ENCODE data around the gene OR5AK2. TPM values are rescaled to one million over a fixed set of nuclear protein-coding genes. Genes with fewer than 3 reads are reported as not detected.
"Not testable (repeated sequence)": the region's sequence is repeated elsewhere in the genome, so short reads cannot be mapped to it uniquely, and the experiment has no call there.

OR5AK2 gene, protein sequence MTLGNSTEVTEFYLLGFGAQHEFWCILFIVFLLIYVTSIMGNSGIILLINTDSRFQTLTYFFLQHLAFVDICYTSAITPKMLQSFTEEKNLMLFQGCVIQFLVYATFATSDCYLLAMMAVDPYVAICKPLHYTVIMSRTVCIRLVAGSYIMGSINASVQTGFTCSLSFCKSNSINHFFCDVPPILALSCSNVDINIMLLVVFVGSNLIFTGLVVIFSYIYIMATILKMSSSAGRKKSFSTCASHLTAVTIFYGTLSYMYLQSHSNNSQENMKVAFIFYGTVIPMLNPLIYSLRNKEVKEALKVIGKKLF
- not detected for polyA plus RNA-seq

DNA sequence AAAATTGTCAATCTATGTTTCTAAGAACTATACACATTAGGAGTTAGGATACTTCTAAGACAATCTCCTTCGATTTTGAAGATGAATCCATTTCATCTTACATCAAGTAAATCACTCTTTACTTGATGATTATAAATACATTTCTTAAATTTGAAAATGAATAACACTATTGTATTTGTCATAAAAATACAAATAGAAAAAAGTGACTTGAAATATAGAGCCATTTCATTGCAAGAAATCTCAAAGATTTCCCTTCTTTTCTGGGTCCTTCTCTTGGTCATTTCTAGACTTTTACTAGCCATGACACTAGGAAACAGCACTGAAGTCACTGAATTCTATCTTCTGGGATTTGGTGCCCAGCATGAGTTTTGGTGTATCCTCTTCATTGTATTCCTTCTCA, at the start of gene OR5AK2:
Gene OR5AK2, plus strand, starts transcription at position 301 of the 400 bp plus-strand sequence. Its CDS starts 0 bp downstream, at position 301.
- H3K27ac ChIP-seq (ENCODE audit: low read depth in 2 of 2, low read length in 1 of 2) = no peak within 1 kb of the TSS
- no peaks in the 10 kb centered on the region for H3K27me3 ChIP-seq (ENCODE audit: control insufficient read depth in 1 of 2, insufficient read depth in 2 of 2, low read length in 2 of 2)
- no peak within 1 kb of the TSS for H3K4me3 ChIP-seq (ENCODE audit: low read depth in 1 of 2, low read length in 2 of 2)
- no peaks in the 10 kb centered on the region for H3K4me1 ChIP-seq (ENCODE audit: control insufficient read depth in 2 of 2, insufficient read depth in 2 of 2, low read length in 1 of 2)
- no peaks in the 10 kb centered on the region for H3K36me3 ChIP-seq (ENCODE audit: control insufficient read depth in 2 of 2, insufficient read depth in 2 of 2, low read length in 1 of 2)
- peaks cover 0 to 1% of the 10 kb centered on the region in 2 donors for H3K9me3 ChIP-seq (ENCODE audit: control insufficient read depth in 2 of 2, insufficient read depth in 1 of 2, low read depth in 1 of 2, low read length in 1 of 2)
- 73 to 78% methylated on average over 1 of the region's 1 CpG for WGBS, 2 donors

DNA sequence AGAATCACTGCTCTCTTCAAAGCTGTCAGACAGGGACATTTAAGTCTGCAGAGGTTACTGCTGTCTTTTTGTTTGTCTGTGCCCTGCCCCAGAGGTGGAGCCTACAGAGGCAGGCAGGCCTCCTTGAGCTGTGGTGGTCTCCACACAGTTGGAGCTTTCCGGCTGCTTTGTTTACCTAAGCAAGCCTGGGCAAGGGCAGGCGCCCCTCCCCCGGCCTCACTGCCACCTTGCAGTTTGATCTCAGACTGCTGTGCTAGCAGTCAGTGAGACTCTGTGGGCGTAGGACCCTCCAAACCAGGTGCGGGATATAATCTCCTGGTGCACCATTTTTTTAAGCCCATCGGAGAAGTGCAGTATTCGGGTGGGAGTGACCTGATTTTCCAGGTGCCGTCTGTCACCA, 43.2 kb upstream of the OR5AK2 start:
- not testable (repeated sequence) for H3K4me3 ChIP-seq (ENCODE audit: low read depth in 1 of 2, low read length in 2 of 2); H3K27me3 ChIP-seq (ENCODE audit: control insufficient read depth in 1 of 2, insufficient read depth in 2 of 2, low read length in 2 of 2); H3K4me1 ChIP-seq (ENCODE audit: control insufficient read depth in 2 of 2, insufficient read depth in 2 of 2, low read length in 1 of 2); H3K27ac ChIP-seq (ENCODE audit: low read depth in 2 of 2, low read length in 1 of 2); H3K9me3 ChIP-seq (ENCODE audit: control insufficient read depth in 2 of 2, insufficient read depth in 1 of 2, low read depth in 1 of 2, low read length in 1 of 2); H3K36me3 ChIP-seq (ENCODE audit: control insufficient read depth in 2 of 2, insufficient read depth in 2 of 2, low read length in 1 of 2)
- WGBS, 2 donors = 80 to 85% methylated on average over 8 of the region's 8 CpGs

DNA sequence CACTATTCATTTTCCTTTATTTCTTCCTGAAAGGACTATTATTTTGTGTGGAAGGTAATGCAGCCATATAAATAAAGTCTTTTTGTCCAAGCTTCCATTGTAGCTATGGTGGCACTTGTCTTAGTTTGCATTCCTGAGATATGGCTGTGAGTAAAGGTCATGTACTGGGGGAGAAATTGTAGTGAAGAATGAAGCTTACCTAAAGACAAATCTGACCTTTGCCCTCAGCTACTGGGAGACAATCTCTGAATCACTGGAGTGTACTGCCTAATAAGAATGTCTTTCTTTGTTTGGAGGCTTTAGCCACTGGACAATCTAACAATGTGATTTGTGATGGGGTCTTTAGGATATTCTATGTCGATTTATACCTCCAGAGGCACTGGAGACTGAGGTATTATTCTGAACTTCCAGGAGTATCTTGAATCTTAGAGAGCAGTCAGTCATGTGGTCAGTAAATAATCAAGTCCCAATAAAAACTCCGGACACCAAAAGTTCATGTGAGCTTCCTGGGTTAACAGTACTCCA, 39.7 kb upstream of the OR5AK2 start:
- Histone ChIP-seq H3K9me3 (ENCODE audit: control insufficient read depth in 2 of 2, insufficient read depth in 1 of 2, low read depth in 1 of 2, low read length in 1 of 2) (no peaks in the 10 kb centered on the region), H3K36me3 (ENCODE audit: control insufficient read depth in 2 of 2, insufficient read depth in 2 of 2, low read length in 1 of 2) (no peaks in the 10 kb centered on the region), H3K4me3 (ENCODE audit: low read depth in 1 of 2, low read length in 2 of 2) (no peak overlapping the region), H3K27ac (ENCODE audit: low read depth in 2 of 2, low read length in 1 of 2) (no peak overlapping the region), H3K27me3 (ENCODE audit: control insufficient read depth in 1 of 2, insufficient read depth in 2 of 2, low read length in 2 of 2) (no peaks in the 10 kb centered on the region), H3K4me1 (ENCODE audit: control insufficient read depth in 2 of 2, insufficient read depth in 2 of 2, low read length in 1 of 2) (no peaks in the 10 kb centered on the region)
- 60 to 74% methylated on average over 2 of the region's 2 CpGs for WGBS, 2 donors

DNA sequence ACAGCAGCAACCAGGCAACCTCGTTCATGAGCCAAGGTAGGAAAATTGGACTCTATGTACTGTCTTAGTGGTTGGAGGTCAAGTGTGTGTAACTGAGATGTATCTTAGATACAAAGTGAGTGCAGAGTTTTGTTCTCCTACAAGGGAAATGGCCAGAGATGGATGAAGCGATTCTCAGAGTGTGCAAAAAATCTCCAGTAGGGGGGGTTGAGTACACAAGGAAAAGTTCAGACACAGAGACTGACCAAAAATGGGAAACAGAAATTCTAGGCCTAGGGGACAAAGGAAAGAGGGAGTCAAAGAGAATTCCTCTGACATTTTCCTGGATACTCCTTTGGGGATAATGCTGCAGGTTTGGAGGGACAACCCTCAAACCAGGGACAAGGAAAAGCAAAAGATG, 38.2 kb upstream of the OR5AK2 start:
- Histone ChIP-seq H3K36me3 (ENCODE audit: control insufficient read depth in 2 of 2, insufficient read depth in 2 of 2, low read length in 1 of 2) (no peaks in the 10 kb centered on the region), H3K27me3 (ENCODE audit: control insufficient read depth in 1 of 2, insufficient read depth in 2 of 2, low read length in 2 of 2) (no peaks in the 10 kb centered on the region), H3K4me1 (ENCODE audit: control insufficient read depth in 2 of 2, insufficient read depth in 2 of 2, low read length in 1 of 2) (no peaks in the 10 kb centered on the region), H3K4me3 (ENCODE audit: low read depth in 1 of 2, low read length in 2 of 2) (no peak overlapping the region), H3K9me3 (ENCODE audit: control insufficient read depth in 2 of 2, insufficient read depth in 1 of 2, low read depth in 1 of 2, low read length in 1 of 2) (no peaks in the 10 kb centered on the region), H3K27ac (ENCODE audit: low read depth in 2 of 2, low read length in 1 of 2) (no peak overlapping the region)
- 71 to 81% methylated on average over 2 of the region's 2 CpGs for WGBS, 2 donors

DNA sequence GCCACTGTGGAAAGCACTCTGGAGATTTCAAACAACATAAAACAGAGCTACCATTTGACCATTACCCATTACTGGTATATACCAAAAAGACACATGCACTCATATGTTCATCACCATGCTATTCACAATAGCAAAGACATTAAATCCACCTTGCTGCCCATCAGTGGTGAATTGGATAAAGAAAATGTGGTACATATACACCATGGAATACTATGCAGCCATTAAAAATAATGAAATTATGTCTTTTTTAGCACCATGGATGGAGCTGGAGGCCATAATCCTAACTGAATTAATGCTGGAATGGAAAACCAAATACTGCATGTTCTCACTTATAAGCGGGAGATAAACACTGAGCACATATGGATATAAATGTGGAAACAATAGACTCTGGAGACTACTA, 34.8 kb upstream of the OR5AK2 start:
- not testable (repeated sequence) for H3K9me3 ChIP-seq (ENCODE audit: control insufficient read depth in 2 of 2, insufficient read depth in 1 of 2, low read depth in 1 of 2, low read length in 1 of 2); H3K4me3 ChIP-seq (ENCODE audit: low read depth in 1 of 2, low read length in 2 of 2); H3K27me3 ChIP-seq (ENCODE audit: control insufficient read depth in 1 of 2, insufficient read depth in 2 of 2, low read length in 2 of 2); H3K4me1 ChIP-seq (ENCODE audit: control insufficient read depth in 2 of 2, insufficient read depth in 2 of 2, low read length in 1 of 2); H3K27ac ChIP-seq (ENCODE audit: low read depth in 2 of 2, low read length in 1 of 2); H3K36me3 ChIP-seq (ENCODE audit: control insufficient read depth in 2 of 2, insufficient read depth in 2 of 2, low read length in 1 of 2)
- WGBS, 2 donors = 97 to 100% methylated on average over 1 of the region's 1 CpG

DNA sequence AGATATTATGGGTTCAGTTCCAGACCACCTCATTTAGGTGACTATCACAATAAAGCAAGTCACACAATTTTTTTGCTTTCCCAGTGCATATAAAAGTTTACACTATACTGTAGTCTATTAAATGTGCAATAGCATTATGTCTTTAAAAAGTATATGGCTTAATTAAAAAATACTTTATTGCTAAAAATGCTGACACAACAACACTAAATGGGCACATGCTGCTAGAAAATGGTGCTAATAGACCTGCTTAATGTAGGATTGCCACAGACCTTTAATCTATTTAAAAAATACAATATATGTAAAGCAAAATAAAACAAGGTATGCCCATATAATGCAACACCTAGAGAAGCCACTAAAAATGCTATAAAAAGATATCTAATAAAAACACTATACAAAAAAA, 27.1 kb upstream of the OR5AK2 start:
- no peak overlapping the region for H3K4me3 ChIP-seq (ENCODE audit: low read depth in 1 of 2, low read length in 2 of 2)
- H3K27me3 ChIP-seq (ENCODE audit: control insufficient read depth in 1 of 2, insufficient read depth in 2 of 2, low read length in 2 of 2) = no peaks in the 10 kb centered on the region
- H3K9me3 ChIP-seq (ENCODE audit: control insufficient read depth in 2 of 2, insufficient read depth in 1 of 2, low read depth in 1 of 2, low read length in 1 of 2) = no peaks in the 10 kb centered on the region
- no peaks in the 10 kb centered on the region for H3K36me3 ChIP-seq (ENCODE audit: control insufficient read depth in 2 of 2, insufficient read depth in 2 of 2, low read length in 1 of 2)
- no peak overlapping the region for H3K27ac ChIP-seq (ENCODE audit: low read depth in 2 of 2, low read length in 1 of 2)
- H3K4me1 ChIP-seq (ENCODE audit: control insufficient read depth in 2 of 2, insufficient read depth in 2 of 2, low read length in 1 of 2) = no peaks in the 10 kb centered on the region

DNA sequence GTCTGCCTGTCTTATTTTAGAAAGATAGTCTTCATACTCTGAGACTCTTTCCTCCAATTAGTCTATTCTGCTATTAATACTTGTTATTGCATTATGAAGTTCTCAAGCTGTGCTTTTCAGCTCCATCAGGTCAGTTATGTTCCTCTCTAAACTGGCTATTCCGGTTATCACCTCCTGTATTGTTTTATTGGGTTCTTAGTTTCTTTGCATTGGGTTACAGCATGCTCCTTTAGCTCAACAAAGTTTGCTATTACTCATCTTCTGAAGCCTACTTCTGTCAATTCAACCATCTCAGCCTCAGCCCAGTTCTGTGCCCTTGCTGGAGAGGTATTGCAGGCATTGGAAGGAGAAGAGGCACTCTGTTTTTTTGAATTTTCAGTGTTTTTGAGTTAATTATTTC, 21.0 kb upstream of the OR5AK2 start:
- WGBS, 2 donors = 60 to 67% methylated on average over 1 of the region's 1 CpG
- H3K9me3 ChIP-seq (ENCODE audit: control insufficient read depth in 2 of 2, insufficient read depth in 1 of 2, low read depth in 1 of 2, low read length in 1 of 2) = no peaks in the 10 kb centered on the region
- no peak overlapping the region for H3K27ac ChIP-seq (ENCODE audit: low read depth in 2 of 2, low read length in 1 of 2)
- peaks cover 0 to 5% of the 10 kb centered on the region in 2 donors for H3K4me1 ChIP-seq (ENCODE audit: control insufficient read depth in 2 of 2, insufficient read depth in 2 of 2, low read length in 1 of 2)
- no peaks in the 10 kb centered on the region for H3K27me3 ChIP-seq (ENCODE audit: control insufficient read depth in 1 of 2, insufficient read depth in 2 of 2, low read length in 2 of 2)
- H3K4me3 ChIP-seq (ENCODE audit: low read depth in 1 of 2, low read length in 2 of 2) = no peak overlapping the region
- H3K36me3 ChIP-seq (ENCODE audit: control insufficient read depth in 2 of 2, insufficient read depth in 2 of 2, low read length in 1 of 2) = no peaks in the 10 kb centered on the region

DNA sequence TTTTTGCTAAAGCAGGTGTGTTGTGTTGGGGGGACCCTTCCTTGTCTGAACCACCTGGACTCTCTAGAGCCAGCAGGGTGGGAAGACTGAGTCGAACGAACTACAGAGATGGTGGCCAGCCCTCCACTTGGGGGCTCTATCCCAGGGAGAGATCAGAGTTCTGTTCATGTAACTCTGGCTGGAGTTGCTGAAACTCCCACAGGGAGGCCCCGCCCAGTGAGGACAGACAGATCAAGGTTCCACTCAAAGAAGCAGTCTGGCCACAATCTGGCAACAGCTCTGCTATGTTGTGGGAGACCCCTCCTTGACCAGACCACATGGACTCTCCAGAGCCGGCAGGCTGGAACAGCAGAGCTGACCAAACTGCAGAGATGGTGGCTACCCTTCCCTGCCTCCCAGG, 20.2 kb upstream of the OR5AK2 start:
- no peak overlapping the region for H3K4me3 ChIP-seq (ENCODE audit: low read depth in 1 of 2, low read length in 2 of 2)
- H3K4me1 ChIP-seq (ENCODE audit: control insufficient read depth in 2 of 2, insufficient read depth in 2 of 2, low read length in 1 of 2) = peaks cover 0 to 5% of the 10 kb centered on the region in 2 donors
- H3K9me3 ChIP-seq (ENCODE audit: control insufficient read depth in 2 of 2, insufficient read depth in 1 of 2, low read depth in 1 of 2, low read length in 1 of 2) = no peaks in the 10 kb centered on the region
- H3K27ac ChIP-seq (ENCODE audit: low read depth in 2 of 2, low read length in 1 of 2) = no peak overlapping the region
- 79 to 87% methylated on average over 4 of the region's 4 CpGs for WGBS, 2 donors
- no peaks in the 10 kb centered on the region for H3K36me3 ChIP-seq (ENCODE audit: control insufficient read depth in 2 of 2, insufficient read depth in 2 of 2, low read length in 1 of 2)
- H3K27me3 ChIP-seq (ENCODE audit: control insufficient read depth in 1 of 2, insufficient read depth in 2 of 2, low read length in 2 of 2) = no peaks in the 10 kb centered on the region

DNA sequence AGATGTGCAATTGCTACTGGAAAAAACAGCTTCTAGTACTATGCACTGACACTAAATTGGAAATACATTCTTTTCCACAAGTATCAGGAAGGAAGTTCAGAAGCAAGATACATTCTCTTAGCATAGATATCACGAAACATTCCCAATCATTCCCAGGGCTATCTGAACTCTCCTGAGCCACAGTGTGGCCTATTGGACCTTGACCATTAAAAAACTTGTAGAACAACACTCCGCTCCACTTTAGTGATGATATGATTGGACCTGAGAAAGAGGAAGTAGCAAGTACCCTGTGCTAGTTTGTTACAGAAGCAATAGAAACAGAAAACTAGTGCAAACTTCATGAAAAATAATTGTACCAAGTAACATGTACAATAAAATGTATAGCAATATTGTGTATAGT, 11.4 kb upstream of the OR5AK2 start:
- 69 to 88% methylated on average over 2 of the region's 2 CpGs for WGBS, 2 donors
- H3K27me3 ChIP-seq (ENCODE audit: control insufficient read depth in 1 of 2, insufficient read depth in 2 of 2, low read length in 2 of 2) = no peaks in the 10 kb centered on the region
- H3K4me1 ChIP-seq (ENCODE audit: control insufficient read depth in 2 of 2, insufficient read depth in 2 of 2, low read length in 1 of 2) = no peaks in the 10 kb centered on the region
- H3K36me3 ChIP-seq (ENCODE audit: control insufficient read depth in 2 of 2, insufficient read depth in 2 of 2, low read length in 1 of 2) = no peaks in the 10 kb centered on the region
- H3K4me3 ChIP-seq (ENCODE audit: low read depth in 1 of 2, low read length in 2 of 2) = no peak overlapping the region
- no peaks in the 10 kb centered on the region for H3K9me3 ChIP-seq (ENCODE audit: control insufficient read depth in 2 of 2, insufficient read depth in 1 of 2, low read depth in 1 of 2, low read length in 1 of 2)
- no peak overlapping the region for H3K27ac ChIP-seq (ENCODE audit: low read depth in 2 of 2, low read length in 1 of 2)

DNA sequence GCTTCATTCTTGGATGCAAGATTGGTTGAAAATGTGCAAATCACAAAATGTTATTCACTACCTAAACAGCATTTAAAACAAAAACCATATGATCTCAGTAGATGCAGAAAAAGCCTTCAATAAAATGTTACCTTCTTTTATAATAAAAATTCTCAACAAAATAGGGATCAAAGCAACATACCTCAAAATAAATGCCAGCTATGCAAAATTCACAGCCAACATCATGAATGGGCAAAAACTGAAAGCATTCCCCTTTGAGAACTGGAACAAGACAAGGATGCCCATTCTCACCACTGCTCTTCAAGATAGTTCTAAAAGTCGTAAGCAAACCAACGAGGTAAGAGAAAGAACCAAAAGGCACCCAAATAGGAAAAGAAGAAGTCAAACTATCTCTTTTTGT, 2.0 kb downstream of the OR5AK2 start:
- WGBS, 2 donors = 71 to 77% methylated on average over 2 of the region's 2 CpGs
- H3K36me3 ChIP-seq (ENCODE audit: control insufficient read depth in 2 of 2, insufficient read depth in 2 of 2, low read length in 1 of 2) = no peaks in the 10 kb centered on the region
- H3K4me3 ChIP-seq (ENCODE audit: low read depth in 1 of 2, low read length in 2 of 2) = no peak overlapping the region
- H3K27me3 ChIP-seq (ENCODE audit: control insufficient read depth in 1 of 2, insufficient read depth in 2 of 2, low read length in 2 of 2) = no peaks in the 10 kb centered on the region
- H3K27ac ChIP-seq (ENCODE audit: low read depth in 2 of 2, low read length in 1 of 2) = no peak overlapping the region
- H3K9me3 ChIP-seq (ENCODE audit: control insufficient read depth in 2 of 2, insufficient read depth in 1 of 2, low read depth in 1 of 2, low read length in 1 of 2) = peaks cover 4 to 11% of the 10 kb centered on the region in 2 donors
- H3K4me1 ChIP-seq (ENCODE audit: control insufficient read depth in 2 of 2, insufficient read depth in 2 of 2, low read length in 1 of 2) = no peaks in the 10 kb centered on the region
